HCT116 (cell line): Measurements from ENCODE around the gene SDCBP2.

Source experiments
- SIN3A ChIP-seq: IDR thresholded peaks from 2 replicates; pipeline ENCODE4 v1.6.1; 2012; ENCODE audit warnings: low read depth
- SP1 ChIP-seq: IDR thresholded peaks from 2 replicates; pipeline ENCODE4 v1.6.1; 2012; ENCODE audit warnings: low read depth
- TF ChIP-seq, protein P1 (sequence below): IDR thresholded peaks from 2 replicates; pipeline ENCODE4 v1.6.1; 2012; ENCODE audit warnings: low read depth
- TF ChIP-seq, protein P2 (sequence below), 3 experiments: fragments of 200-600 bp in 1 of 3; sonication (generic) in 1 of 3; IDR thresholded peaks in 2 of 3; conservative IDR thresholded peaks in 1 of 3; 2 replicates each; pipeline ENCODE4 v1.5.1; 2012 to 2017; ENCODE audit warnings: low read depth in 2 of 3, low read length in 2 of 3, antibody characterized with exemption in 1 of 3, borderline replicate concordance in 1 of 3, control low read depth in 1 of 3, mild to moderate bottlenecking in 1 of 3, mixed read lengths in 1 of 3, mixed run types in 1 of 3, moderate library complexity in 1 of 3; ENCODE audit not compliant: insufficient read depth in 1 of 3

DNA sequence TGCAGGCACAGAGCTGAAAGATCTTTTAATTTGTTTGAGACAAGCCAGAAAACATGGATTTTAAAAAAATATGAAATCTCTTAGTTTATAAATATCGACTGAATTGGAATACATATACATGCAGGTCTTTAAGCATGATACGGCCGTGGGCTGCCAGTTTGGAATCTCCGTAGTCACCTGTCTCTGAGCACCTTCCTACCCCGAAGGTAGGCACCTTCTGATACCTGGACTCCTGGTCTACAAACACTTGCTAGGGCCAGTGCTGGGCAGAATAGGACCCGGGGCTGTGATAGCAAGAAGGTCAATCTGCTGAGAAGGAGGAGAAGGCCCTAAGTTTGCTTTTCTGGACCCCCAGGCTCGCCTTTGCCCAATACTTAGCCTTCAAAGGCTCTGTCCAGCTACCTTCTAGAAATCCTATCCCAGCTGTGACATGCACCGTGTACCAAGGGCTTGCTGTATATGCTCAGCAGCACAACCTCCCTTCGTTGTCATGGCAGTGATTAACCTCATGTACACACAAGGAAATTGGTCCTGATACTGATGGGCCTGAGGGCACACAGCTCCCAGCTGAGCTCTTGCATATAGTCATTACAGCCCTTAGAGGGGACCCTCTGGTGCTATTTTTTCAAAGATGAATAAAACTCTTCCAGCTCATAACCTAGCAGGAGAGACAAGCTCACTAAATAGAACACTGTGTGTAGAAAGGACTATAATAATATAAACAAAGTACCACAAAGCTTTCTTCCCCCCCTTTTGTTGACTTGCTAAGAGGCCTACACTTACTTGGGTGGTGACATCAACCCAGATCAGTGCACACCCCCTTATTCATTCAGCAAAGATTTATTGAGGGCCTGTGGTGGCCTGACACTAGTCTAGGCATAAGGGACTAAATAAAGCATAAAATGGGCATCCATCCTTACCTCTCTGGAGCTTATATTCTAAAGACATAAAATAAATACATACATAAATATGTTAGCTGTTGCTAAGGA lies 45.1 kb downstream of the SDCBP2 start:
- TF ChIP-seq SIN3A (no peak), SP1 (no peak)
- TF ChIP-seq, protein P1, sequence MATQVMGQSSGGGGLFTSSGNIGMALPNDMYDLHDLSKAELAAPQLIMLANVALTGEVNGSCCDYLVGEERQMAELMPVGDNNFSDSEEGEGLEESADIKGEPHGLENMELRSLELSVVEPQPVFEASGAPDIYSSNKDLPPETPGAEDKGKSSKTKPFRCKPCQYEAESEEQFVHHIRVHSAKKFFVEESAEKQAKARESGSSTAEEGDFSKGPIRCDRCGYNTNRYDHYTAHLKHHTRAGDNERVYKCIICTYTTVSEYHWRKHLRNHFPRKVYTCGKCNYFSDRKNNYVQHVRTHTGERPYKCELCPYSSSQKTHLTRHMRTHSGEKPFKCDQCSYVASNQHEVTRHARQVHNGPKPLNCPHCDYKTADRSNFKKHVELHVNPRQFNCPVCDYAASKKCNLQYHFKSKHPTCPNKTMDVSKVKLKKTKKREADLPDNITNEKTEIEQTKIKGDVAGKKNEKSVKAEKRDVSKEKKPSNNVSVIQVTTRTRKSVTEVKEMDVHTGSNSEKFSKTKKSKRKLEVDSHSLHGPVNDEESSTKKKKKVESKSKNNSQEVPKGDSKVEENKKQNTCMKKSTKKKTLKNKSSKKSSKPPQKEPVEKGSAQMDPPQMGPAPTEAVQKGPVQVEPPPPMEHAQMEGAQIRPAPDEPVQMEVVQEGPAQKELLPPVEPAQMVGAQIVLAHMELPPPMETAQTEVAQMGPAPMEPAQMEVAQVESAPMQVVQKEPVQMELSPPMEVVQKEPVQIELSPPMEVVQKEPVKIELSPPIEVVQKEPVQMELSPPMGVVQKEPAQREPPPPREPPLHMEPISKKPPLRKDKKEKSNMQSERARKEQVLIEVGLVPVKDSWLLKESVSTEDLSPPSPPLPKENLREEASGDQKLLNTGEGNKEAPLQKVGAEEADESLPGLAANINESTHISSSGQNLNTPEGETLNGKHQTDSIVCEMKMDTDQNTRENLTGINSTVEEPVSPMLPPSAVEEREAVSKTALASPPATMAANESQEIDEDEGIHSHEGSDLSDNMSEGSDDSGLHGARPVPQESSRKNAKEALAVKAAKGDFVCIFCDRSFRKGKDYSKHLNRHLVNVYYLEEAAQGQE, result no peak
- TF ChIP-seq, protein P2, sequence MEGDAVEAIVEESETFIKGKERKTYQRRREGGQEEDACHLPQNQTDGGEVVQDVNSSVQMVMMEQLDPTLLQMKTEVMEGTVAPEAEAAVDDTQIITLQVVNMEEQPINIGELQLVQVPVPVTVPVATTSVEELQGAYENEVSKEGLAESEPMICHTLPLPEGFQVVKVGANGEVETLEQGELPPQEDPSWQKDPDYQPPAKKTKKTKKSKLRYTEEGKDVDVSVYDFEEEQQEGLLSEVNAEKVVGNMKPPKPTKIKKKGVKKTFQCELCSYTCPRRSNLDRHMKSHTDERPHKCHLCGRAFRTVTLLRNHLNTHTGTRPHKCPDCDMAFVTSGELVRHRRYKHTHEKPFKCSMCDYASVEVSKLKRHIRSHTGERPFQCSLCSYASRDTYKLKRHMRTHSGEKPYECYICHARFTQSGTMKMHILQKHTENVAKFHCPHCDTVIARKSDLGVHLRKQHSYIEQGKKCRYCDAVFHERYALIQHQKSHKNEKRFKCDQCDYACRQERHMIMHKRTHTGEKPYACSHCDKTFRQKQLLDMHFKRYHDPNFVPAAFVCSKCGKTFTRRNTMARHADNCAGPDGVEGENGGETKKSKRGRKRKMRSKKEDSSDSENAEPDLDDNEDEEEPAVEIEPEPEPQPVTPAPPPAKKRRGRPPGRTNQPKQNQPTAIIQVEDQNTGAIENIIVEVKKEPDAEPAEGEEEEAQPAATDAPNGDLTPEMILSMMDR (IDR thresholded peaks at IDR 0.05 in 2 of 3, conservative IDR thresholded peaks at IDR 0.05 in 1 of 3; ENCODE audit: borderline replicate concordance in 1 of 3, insufficient read depth in 1 of 3, low read depth in 2 of 3, low read length in 2 of 3), result no peak
